ENCODE measurements around the gene CFDP1.

DNA sequence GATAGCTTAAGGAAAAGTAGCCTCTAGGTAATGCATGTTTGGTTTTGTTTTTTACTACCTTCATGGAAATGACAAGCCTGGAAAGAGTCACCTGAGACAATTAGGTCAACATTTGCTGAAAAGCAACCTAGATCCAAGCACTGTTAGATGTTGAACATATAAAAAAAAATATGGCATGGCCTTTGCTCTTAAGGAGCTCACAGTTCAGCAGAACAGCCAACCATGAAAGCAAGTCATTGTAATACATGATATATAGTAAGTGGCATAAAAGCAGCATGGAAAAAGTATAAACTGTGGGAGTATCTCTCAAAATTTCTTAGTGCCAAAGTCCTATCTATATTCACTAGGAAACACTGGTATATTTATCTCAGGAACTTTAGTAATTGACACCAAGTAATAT, 31.6 kb downstream of the CFDP1 start:
- TF ChIP-seq, protein P1, sequence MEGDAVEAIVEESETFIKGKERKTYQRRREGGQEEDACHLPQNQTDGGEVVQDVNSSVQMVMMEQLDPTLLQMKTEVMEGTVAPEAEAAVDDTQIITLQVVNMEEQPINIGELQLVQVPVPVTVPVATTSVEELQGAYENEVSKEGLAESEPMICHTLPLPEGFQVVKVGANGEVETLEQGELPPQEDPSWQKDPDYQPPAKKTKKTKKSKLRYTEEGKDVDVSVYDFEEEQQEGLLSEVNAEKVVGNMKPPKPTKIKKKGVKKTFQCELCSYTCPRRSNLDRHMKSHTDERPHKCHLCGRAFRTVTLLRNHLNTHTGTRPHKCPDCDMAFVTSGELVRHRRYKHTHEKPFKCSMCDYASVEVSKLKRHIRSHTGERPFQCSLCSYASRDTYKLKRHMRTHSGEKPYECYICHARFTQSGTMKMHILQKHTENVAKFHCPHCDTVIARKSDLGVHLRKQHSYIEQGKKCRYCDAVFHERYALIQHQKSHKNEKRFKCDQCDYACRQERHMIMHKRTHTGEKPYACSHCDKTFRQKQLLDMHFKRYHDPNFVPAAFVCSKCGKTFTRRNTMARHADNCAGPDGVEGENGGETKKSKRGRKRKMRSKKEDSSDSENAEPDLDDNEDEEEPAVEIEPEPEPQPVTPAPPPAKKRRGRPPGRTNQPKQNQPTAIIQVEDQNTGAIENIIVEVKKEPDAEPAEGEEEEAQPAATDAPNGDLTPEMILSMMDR (IDR thresholded peaks at IDR 0.05), result no peak
- TF ChIP-seq POLR2AphosphoS5 (IDR thresholded peaks at IDR 0.05), result no peak

All from upper lobe of left lung (tissue), 4 donors.